Measurements from ENCODE around the gene CCDC12. TPM values are rescaled to one million over a fixed set of nuclear protein-coding genes. Genes with fewer than 3 reads are reported as not detected.

CCDC12 gene
- total RNA-seq, 4 donors from 2014 or later: 43.2 to 60.6 (median 51.8) TPM

GRCh38 chr3:46991406-46992165 lies 15.0 kb upstream of the CCDC12 start:
- peaks cover 0 to 12% of the 10 kb centered on the region in 2 donors for H3K4me1 ChIP-seq
- H3K36me3 ChIP-seq: no peaks in the 10 kb centered on the region
- intact Hi-C loops (cut with DNase I): loop anchor here (5.0 kb wide), 1 partner anchor 284 kb away; no protein-coding TSS in a partner anchor
- H3K27me3 ChIP-seq: no peaks in the 10 kb centered on the region
- TF ChIP-seq CTCF (IDR thresholded peaks at IDR 0.05) (no peak), POLR2A (IDR thresholded peaks at IDR 0.05) (no peak)
- H3K4me3 ChIP-seq (replicated peaks in 1 of 3): no peak overlapping the region
- no peaks in the 10 kb centered on the region for H3K9me3 ChIP-seq
- DNase-seq: no peak
- no peak overlapping the region for H3K27ac ChIP-seq
- 90 to 91% methylated on average over 11 to 12 of the region's 16 CpGs for WGBS, 2 donors

GRCh38 chr3:46990573-46991374 lies 14.2 kb upstream of the CCDC12 start:
- Histone ChIP-seq H3K27ac (no peak overlapping the region), H3K4me3 (replicated peaks in 1 of 3) (no peak overlapping the region), H3K27me3 (no peaks in the 10 kb centered on the region), H3K36me3 (no peaks in the 10 kb centered on the region), H3K9me3 (no peaks in the 10 kb centered on the region), H3K4me1 (peaks cover 0 to 12% of the 10 kb centered on the region in 2 donors)
- no peak for TF ChIP-seq CTCF (IDR thresholded peaks at IDR 0.05)
- no peak for TF ChIP-seq POLR2A (IDR thresholded peaks at IDR 0.05)
- intact Hi-C loops (cut with DNase I): loop anchor here (5.0 kb wide), 1 partner anchor 283 kb away; no protein-coding TSS in a partner anchor
- DNase-seq: no peak
- WGBS, 2 donors: 77 to 86% methylated on average over 11 of the region's 11 CpGs

GRCh38 chr3:46989146-46989810 lies 12.7 kb upstream of the CCDC12 start:
- Histone ChIP-seq H3K4me3 (replicated peaks in 1 of 3) (no peak overlapping the region), H3K36me3 (no peaks in the 10 kb centered on the region), H3K4me1 (peaks cover 0 to 12% of the 10 kb centered on the region in 2 donors), H3K9me3 (no peaks in the 10 kb centered on the region), H3K27ac (no peak overlapping the region), H3K27me3 (no peaks in the 10 kb centered on the region)
- intact Hi-C loops (cut with DNase I): no loop called here
- no peak for DNase-seq
- TF ChIP-seq CTCF (IDR thresholded peaks at IDR 0.05): no peak
- no peak for TF ChIP-seq POLR2A (IDR thresholded peaks at IDR 0.05)
- 81 to 88% methylated on average over 9 to 17 of the region's 17 CpGs for WGBS, 2 donors

- Histone ChIP-seq H3K36me3 (no peaks in the 10 kb centered on the region), H3K9me3 (no peaks in the 10 kb centered on the region), H3K4me1 (peaks cover 0 to 12% of the 10 kb centered on the region in 2 donors), H3K27ac (no peak overlapping the region), H3K27me3 (no peaks in the 10 kb centered on the region), H3K4me3 (replicated peaks in 1 of 3) (no peak overlapping the region)
- no peak for DNase-seq
- TF ChIP-seq POLR2A (IDR thresholded peaks at IDR 0.05) (no peak), CTCF (IDR thresholded peaks at IDR 0.05) (no peak)
- intact Hi-C loops (cut with DNase I): no loop called here
- 90 to 95% methylated on average over 4 of the region's 4 CpGs for WGBS, 2 donors
Measured at GRCh38 chr3:46988616-46989015, 12.1 kb upstream of the CCDC12 start.

Measured in thyroid gland (tissue), 4 donors.